Measurements from ENCODE around the gene XRRA1. TPM values are rescaled to one million over a fixed set of nuclear protein-coding genes. Genes with fewer than 3 reads are reported as not detected.

Gene XRRA1
- total RNA-seq, 1 experiment from 2014 or later = 10.4 TPM

- TF ChIP-seq NFYB (CRISPR knock-in tag; conservative IDR thresholded peaks at IDR 0.05; ENCODE audit: low read depth) (peak; percentile 79), CREM (CRISPR knock-in tag; IDR thresholded peaks at IDR 0.05) (peak; percentile 70; the same call in 1 of the 2 replicates), ATF1 (CRISPR knock-in tag; IDR thresholded peaks at IDR 0.05) (no peak), ZNF423 (CRISPR knock-in tag; IDR thresholded peaks at IDR 0.05) (no peak), ETV6 (CRISPR knock-in tag; IDR thresholded peaks at IDR 0.05) (peak; percentile 87; the same call in 1 of the 2 replicates), CREB1 (CRISPR knock-in tag; IDR thresholded peaks at IDR 0.05) (0 out of 2 replicates have a peak, but pooled peaks have one; percentile 45), SOX15 (CRISPR knock-in tag; IDR thresholded peaks at IDR 0.05) (no peak), RELA (CRISPR knock-in tag; IDR thresholded peaks at IDR 0.05; ENCODE audit: borderline replicate concordance) (peak; percentile 47; the same call in 1 of the 2 replicates), FOXP1 (CRISPR knock-in tag; IDR thresholded peaks at IDR 0.05; ENCODE audit: borderline replicate concordance) (peak; percentile 55; the same call in 1 of the 2 replicates), TEAD1 (CRISPR knock-in tag; IDR thresholded peaks at IDR 0.05) (peak; percentile 80; the same call in 1 of the 2 replicates), TP53 (CRISPR knock-in tag; IDR thresholded peaks at IDR 0.05) (no peak), AR (CRISPR knock-in tag; IDR thresholded peaks at IDR 0.05) (no peak), ZNF232 (CRISPR knock-in tag; IDR thresholded peaks at IDR 0.05) (no peak), GTF2I (CRISPR knock-in tag; conservative IDR thresholded peaks at IDR 0.05) (no peak), KAT7 (CRISPR knock-in tag; IDR thresholded peaks at IDR 0.05; ENCODE audit: borderline replicate concordance) (peak; percentile 87; the same call in 1 of the 2 replicates)
- TF ChIP-seq, protein P1, sequence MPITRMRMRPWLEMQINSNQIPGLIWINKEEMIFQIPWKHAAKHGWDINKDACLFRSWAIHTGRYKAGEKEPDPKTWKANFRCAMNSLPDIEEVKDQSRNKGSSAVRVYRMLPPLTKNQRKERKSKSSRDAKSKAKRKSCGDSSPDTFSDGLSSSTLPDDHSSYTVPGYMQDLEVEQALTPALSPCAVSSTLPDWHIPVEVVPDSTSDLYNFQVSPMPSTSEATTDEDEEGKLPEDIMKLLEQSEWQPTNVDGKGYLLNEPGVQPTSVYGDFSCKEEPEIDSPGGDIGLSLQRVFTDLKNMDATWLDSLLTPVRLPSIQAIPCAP (CRISPR knock-in tag; IDR thresholded peaks at IDR 0.05) = peak; percentile 66; the same call in 1 of the 2 replicates
- TF ChIP-seq, protein P2, sequence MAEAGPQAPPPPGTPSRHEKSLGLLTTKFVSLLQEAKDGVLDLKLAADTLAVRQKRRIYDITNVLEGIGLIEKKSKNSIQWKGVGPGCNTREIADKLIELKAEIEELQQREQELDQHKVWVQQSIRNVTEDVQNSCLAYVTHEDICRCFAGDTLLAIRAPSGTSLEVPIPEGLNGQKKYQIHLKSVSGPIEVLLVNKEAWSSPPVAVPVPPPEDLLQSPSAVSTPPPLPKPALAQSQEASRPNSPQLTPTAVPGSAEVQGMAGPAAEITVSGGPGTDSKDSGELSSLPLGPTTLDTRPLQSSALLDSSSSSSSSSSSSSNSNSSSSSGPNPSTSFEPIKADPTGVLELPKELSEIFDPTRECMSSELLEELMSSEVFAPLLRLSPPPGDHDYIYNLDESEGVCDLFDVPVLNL (CRISPR knock-in tag; IDR thresholded peaks at IDR 0.05; ENCODE audit: borderline replicate concordance, low read depth) = no peak
- TF ChIP-seq, protein P3, sequence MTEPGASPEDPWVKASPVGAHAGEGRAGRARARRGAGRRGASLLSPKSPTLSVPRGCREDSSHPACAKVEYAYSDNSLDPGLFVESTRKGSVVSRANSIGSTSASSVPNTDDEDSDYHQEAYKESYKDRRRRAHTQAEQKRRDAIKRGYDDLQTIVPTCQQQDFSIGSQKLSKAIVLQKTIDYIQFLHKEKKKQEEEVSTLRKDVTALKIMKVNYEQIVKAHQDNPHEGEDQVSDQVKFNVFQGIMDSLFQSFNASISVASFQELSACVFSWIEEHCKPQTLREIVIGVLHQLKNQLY (CRISPR knock-in tag; IDR thresholded peaks at IDR 0.05) = no peak
Measured at GRCh38 chr11:74948898-74949752, at the start of gene XRRA1, which contains the start of gene SPCS2 (continued).

- H3K9me3 Mint-ChIP-seq = no peaks in the 10 kb centered on the region
- no peak overlapping the region for H3K27ac Mint-ChIP-seq
- peaks cover 18% of the 10 kb centered on the region; the same call in 1 of the 2 replicates for H3K36me3 Mint-ChIP-seq
- DNase-seq (ENCODE audit: low spot score) = no peak
- ChIA-PET POLR2A (no interaction called here), CTCF (no interaction called here)
- ATAC-seq = no peak
- no peak for TF ChIP-seq PRRX2 (CRISPR knock-in tag; IDR thresholded peaks at IDR 0.05)
- TF ChIP-seq, protein P4, sequence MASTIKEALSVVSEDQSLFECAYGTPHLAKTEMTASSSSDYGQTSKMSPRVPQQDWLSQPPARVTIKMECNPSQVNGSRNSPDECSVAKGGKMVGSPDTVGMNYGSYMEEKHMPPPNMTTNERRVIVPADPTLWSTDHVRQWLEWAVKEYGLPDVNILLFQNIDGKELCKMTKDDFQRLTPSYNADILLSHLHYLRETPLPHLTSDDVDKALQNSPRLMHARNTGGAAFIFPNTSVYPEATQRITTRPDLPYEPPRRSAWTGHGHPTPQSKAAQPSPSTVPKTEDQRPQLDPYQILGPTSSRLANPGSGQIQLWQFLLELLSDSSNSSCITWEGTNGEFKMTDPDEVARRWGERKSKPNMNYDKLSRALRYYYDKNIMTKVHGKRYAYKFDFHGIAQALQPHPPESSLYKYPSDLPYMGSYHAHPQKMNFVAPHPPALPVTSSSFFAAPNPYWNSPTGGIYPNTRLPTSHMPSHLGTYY (CRISPR knock-in tag; IDR thresholded peaks at IDR 0.05) = no peak
- H3K4me3 Mint-ChIP-seq = no peak overlapping the region
- no peaks in the 10 kb centered on the region for H3K27me3 Mint-ChIP-seq (ENCODE audit: low read depth)
- peaks cover 13% of the 10 kb centered on the region for H3K4me1 Mint-ChIP-seq
Measured at GRCh38 chr11:74992852-74993251, 44.0 kb upstream of the XRRA1 start.

Measured in WTC11 (cell line).